ENCODE measurements around the gene MAPK11.

The MAPK11 gene

GRCh38 chr22:50262460-50262911, 7.7 kb downstream of the MAPK11 start:
- Histone ChIP-seq H3K4me2 (ENCODE audit: low read depth, low read length, poor library complexity, severe bottlenecking) (no peak overlapping the region), H3K79me2 (ENCODE audit: insufficient read depth, low read length) (no peaks in the 10 kb centered on the region), H3K27me3 (ENCODE audit: insufficient read depth, low read length, poor library complexity, severe bottlenecking) (no peaks in the 10 kb centered on the region), H3K4me3 (ENCODE audit: low read length, poor library complexity, severe bottlenecking) (no peak overlapping the region), H2AFZ (ENCODE audit: low read length) (no peak overlapping the region), H3K36me3 (ENCODE audit: insufficient read depth, low read length) (no peaks in the 10 kb centered on the region), H4K20me1 (ENCODE audit: insufficient read depth, low read length, poor library complexity, severe bottlenecking) (no peaks in the 10 kb centered on the region), H3K4me1 (ENCODE audit: insufficient read depth, low read length, poor library complexity, severe bottlenecking) (no peaks in the 10 kb centered on the region), H3F3A (ENCODE audit: low read depth) (no peaks in the 10 kb centered on the region), H3K9ac (ENCODE audit: low read depth, low read length, poor library complexity, severe bottlenecking) (no peak overlapping the region), H3K9me3 (ENCODE audit: insufficient read depth, low read depth, low read length) (no peaks in the 10 kb centered on the region; the same call in 1 of the 2 replicates), H3K9me2 (replicated peaks; ENCODE audit: low read depth, low read length) (no peaks in the 10 kb centered on the region)
- TF ChIP-seq CTCF (conservative IDR thresholded peaks at IDR 0.05; ENCODE audit: low read length) (no peak), EZH2phosphoT487 (IDR thresholded peaks at IDR 0.05; ENCODE audit: borderline replicate concordance) (no peak)

GRCh38 chr22:50261615-50262459, 8.3 kb downstream of the MAPK11 start, which contains the start of gene MAPK12:
TSS of gene MAPK12 (minus strand) at chr22:50261683. CDS start at chr22:50261509, 174 bp downstream.
- H2AFZ ChIP-seq (ENCODE audit: low read length), result no peak within 1 kb of the TSS
- no peaks in the 10 kb centered on the region for H3K36me3 ChIP-seq (ENCODE audit: insufficient read depth, low read length)
- no peaks in the 10 kb centered on the region for H3K4me1 ChIP-seq (ENCODE audit: insufficient read depth, low read length, poor library complexity, severe bottlenecking)
- no peaks in the 10 kb centered on the region for H3K9me2 ChIP-seq (replicated peaks; ENCODE audit: low read depth, low read length)
- H3F3A ChIP-seq (ENCODE audit: low read depth), result no peaks in the 10 kb centered on the region
- no peaks in the 10 kb centered on the region for H3K79me2 ChIP-seq (ENCODE audit: insufficient read depth, low read length)
- no peak within 1 kb of the TSS for H3K9ac ChIP-seq (ENCODE audit: low read depth, low read length, poor library complexity, severe bottlenecking)
- TF ChIP-seq CTCF (conservative IDR thresholded peaks at IDR 0.05; ENCODE audit: low read length) (no peak), EZH2phosphoT487 (IDR thresholded peaks at IDR 0.05; ENCODE audit: borderline replicate concordance) (no peak)
- H3K27me3 ChIP-seq (ENCODE audit: insufficient read depth, low read length, poor library complexity, severe bottlenecking), result no peaks in the 10 kb centered on the region
- H3K9me3 ChIP-seq (ENCODE audit: insufficient read depth, low read depth, low read length), result no peaks in the 10 kb centered on the region; the same call in 1 of the 2 replicates
- no peak within 1 kb of the TSS for H3K4me3 ChIP-seq (ENCODE audit: low read length, poor library complexity, severe bottlenecking)
- H3K4me2 ChIP-seq (ENCODE audit: low read depth, low read length, poor library complexity, severe bottlenecking), result no peak within 1 kb of the TSS
- H4K20me1 ChIP-seq (ENCODE audit: insufficient read depth, low read length, poor library complexity, severe bottlenecking), result no peaks in the 10 kb centered on the region

- H3K9ac ChIP-seq (ENCODE audit: low read depth, low read length, poor library complexity, severe bottlenecking), result no peak overlapping the region
- H3K9me2 ChIP-seq (replicated peaks; ENCODE audit: low read depth, low read length), result no peaks in the 10 kb centered on the region
- H3K4me1 ChIP-seq (ENCODE audit: insufficient read depth, low read length, poor library complexity, severe bottlenecking), result no peaks in the 10 kb centered on the region
- no peaks in the 10 kb centered on the region for H4K20me1 ChIP-seq (ENCODE audit: insufficient read depth, low read length, poor library complexity, severe bottlenecking)
- H3K4me3 ChIP-seq (ENCODE audit: low read length, poor library complexity, severe bottlenecking), result no peak overlapping the region
- no peaks in the 10 kb centered on the region for H3F3A ChIP-seq (ENCODE audit: low read depth)
- no peaks in the 10 kb centered on the region for H3K79me2 ChIP-seq (ENCODE audit: insufficient read depth, low read length)
- no peaks in the 10 kb centered on the region for H3K36me3 ChIP-seq (ENCODE audit: insufficient read depth, low read length)
- no peak overlapping the region for H2AFZ ChIP-seq (ENCODE audit: low read length)
- TF ChIP-seq CTCF (conservative IDR thresholded peaks at IDR 0.05; ENCODE audit: low read length) (no peak), EZH2phosphoT487 (IDR thresholded peaks at IDR 0.05; ENCODE audit: borderline replicate concordance) (no peak)
- H3K9me3 ChIP-seq (ENCODE audit: insufficient read depth, low read depth, low read length), result no peaks in the 10 kb centered on the region
- H3K27me3 ChIP-seq (ENCODE audit: insufficient read depth, low read length, poor library complexity, severe bottlenecking), result no peaks in the 10 kb centered on the region
- no peak overlapping the region for H3K4me2 ChIP-seq (ENCODE audit: low read depth, low read length, poor library complexity, severe bottlenecking)
These were observed 9.2 kb downstream of the MAPK11 start for GRCh38 chr22:50260801-50261614.
